B cell (primary cell): ENCODE measurements around the gene GSTP1. TPM values are rescaled to one million over a fixed set of nuclear protein-coding genes. Genes with fewer than 3 reads are reported as not detected.

Experiments
- ATAC-seq: fragments of 200-7000 bp; cut with Tn5 transposase; one replicate; pipeline ENCODE4 v1.10.0; 2021; ENCODE audit warnings: low read depth, mild to moderate bottlenecking, moderate number of reproducible peaks, moderate library complexity
- CTCF ChIA-PET: fragments of 350-600 bp; sonication (Branson Sonifier 250); formaldehyde crosslinking; loops from one replicate; lab custom pipeline; 2021; ENCODE audit warnings: antibody characterized with exemption, inconsistent platforms; lab: Charles Lee
- POLR2A ChIA-PET: fragments of 350-600 bp; sonication (Branson Sonifier 250); formaldehyde crosslinking; loops from one replicate; lab custom pipeline; 2021; ENCODE audit warnings: antibody characterized with exemption; lab: Charles Lee
- DNase-seq: peaks from one replicate; pipeline ENCODE4 v3.0.0; 2013
- H2AFZ ChIP-seq: 2 replicates; pipeline ENCODE4 v1.6.1; 2012; ENCODE audit warnings: mild to moderate bottlenecking, low read depth, low read length; ENCODE audit not compliant: insufficient read depth, poor library complexity, severe bottlenecking
- H3K27ac ChIP-seq, 2 donors: 1 replicate in 1 of 2; 2 replicates in 1 of 2; pipeline ENCODE4 v1.5.1; 2012 to 2013; ENCODE audit warnings: low read length in 2 of 2, mild to moderate bottlenecking in 2 of 2, moderate library complexity in 1 of 2
- H3K27me3 ChIP-seq, 4 experiments: fragments of 200-600 bp in 1 of 4; sonication (generic) in 1 of 4; replicated peaks in 1 of 4; 1 replicate in 2 of 4; 2 replicates in 2 of 4; pipeline versions ENCODE4 v1.6.1 to v1.7.0; 2013 to 2016; ENCODE audit warnings: low read length in 3 of 4, mild to moderate bottlenecking in 2 of 4, mixed read lengths in 1 of 4, moderate library complexity in 1 of 4; ENCODE audit not compliant: insufficient read depth in 4 of 4, control insufficient read depth in 3 of 4; ENCODE audit errors: control extremely low read depth in 1 of 4
- H3K36me3 ChIP-seq, 2 experiments: replicated peaks in 1 of 2; 1 replicate in 1 of 2; 2 replicates in 1 of 2; pipeline versions ENCODE4 v1.6.1 to v1.7.1; 2013; ENCODE audit warnings: low read length in 1 of 2; ENCODE audit not compliant: insufficient read depth in 2 of 2, control insufficient read depth in 1 of 2; ENCODE audit errors: control extremely low read depth in 1 of 2, extremely low read depth in 1 of 2
- H3K4me1 ChIP-seq, 2 donors: fragments of 200-600 bp in 1 of 2; sonication (generic) in 1 of 2; 1 replicate in 1 of 2; 2 replicates in 1 of 2; pipeline versions ENCODE4 v1.5.1 to v1.6.1; 2013 to 2017; ENCODE audit warnings: low read length in 2 of 2; ENCODE audit not compliant: control insufficient read depth in 2 of 2, insufficient read depth in 2 of 2
- H3K4me2 ChIP-seq: replicated peaks from 2 replicates; pipeline ENCODE3; 2012; ENCODE audit warnings: mild to moderate bottlenecking, low read depth, low read length; ENCODE audit not compliant: poor library complexity, severe bottlenecking
- H3K4me3 ChIP-seq, 5 experiments: fragments of 200-600 bp in 1 of 5; sonication (generic) in 1 of 5; 1 replicate in 3 of 5; 2 replicates in 2 of 5; pipeline versions ENCODE4 v1.5.1 to v1.7.0; 2011 to 2016; ENCODE audit warnings: low read length in 4 of 5, mild to moderate bottlenecking in 4 of 5, low read depth in 2 of 5, control low read depth in 1 of 5, moderate library complexity in 1 of 5; ENCODE audit not compliant: insufficient read depth in 1 of 5; ENCODE audit errors: control extremely low read depth in 1 of 5, extremely low read depth in 1 of 5
- H3K79me2 ChIP-seq: fragments of 200-600 bp; sonication (generic); one replicate; pipeline ENCODE4 v1.6.0; 2016; ENCODE audit warnings: low read length; ENCODE audit not compliant: control insufficient read depth, insufficient read depth
- H3K9ac ChIP-seq: fragments of 200-600 bp; sonication (generic); 2 replicates; pipeline ENCODE4 v1.6.1; 2017; ENCODE audit warnings: mild to moderate bottlenecking, low read length, moderate library complexity
- H3K9me3 ChIP-seq, 3 donors: one replicate each; pipeline versions ENCODE4 v1.6.1 to v1.7.1; 2013; ENCODE audit warnings: low read length in 2 of 3; ENCODE audit not compliant: control insufficient read depth in 2 of 3, insufficient read depth in 1 of 3; ENCODE audit errors: control extremely low read depth in 1 of 3
- H4K20me1 ChIP-seq: 2 replicates; pipeline ENCODE4 v1.6.0; 2012; ENCODE audit warnings: mild to moderate bottlenecking, low read length; ENCODE audit not compliant: insufficient read depth, control insufficient read depth, poor library complexity, severe bottlenecking
- H3K27ac Mint-ChIP-seq: one replicate; pipeline ENCODE4 v1.8.0; 2021; ENCODE audit warnings: mixed read lengths
- H3K27me3 Mint-ChIP-seq: one replicate; pipeline ENCODE4 v1.8.0; 2021; ENCODE audit warnings: mixed read lengths
- H3K4me1 Mint-ChIP-seq: one replicate; pipeline ENCODE4 v1.8.0; 2021; ENCODE audit warnings: mixed read lengths
- H3K4me3 Mint-ChIP-seq: one replicate; pipeline ENCODE4 v1.8.0; 2021; ENCODE audit warnings: mixed read lengths
- H3K9me3 Mint-ChIP-seq: one replicate; pipeline ENCODE4 v1.8.0; 2022; ENCODE audit warnings: mixed read lengths; ENCODE audit not compliant: insufficient read depth
- CTCF ChIP-seq: fragments of 200-600 bp; IDR thresholded peaks from one replicate; pipeline ENCODE4 v1.8.0; 2022; ENCODE audit warnings: antibody characterized with exemption, mild to moderate bottlenecking
- EZH2 ChIP-seq: IDR thresholded peaks from 2 replicates; pipeline ENCODE4 v1.6.1; 2012; ENCODE audit warnings: borderline replicate concordance, low read depth, mild to moderate bottlenecking, moderate library complexity, low read length; ENCODE audit not compliant: insufficient read depth, poor library complexity, severe bottlenecking
- WGBS: methylation state at CpG from one replicate; pipeline ENCODE4 v1.1.5; 2013; ENCODE audit warnings: missing lambda C conversion rate; ENCODE audit not compliant: insufficient coverage; 5-methylcytosine and 5-hydroxymethylcytosine counted together
- intact Hi-C: fragments of 100-400 bp; cut with micrococcal nuclease; formaldehyde crosslinking; loops from one replicate; pipeline ENCODE4 v1.10.0; 2022
- polyA minus RNA-seq: library from RNA; depleted of rRNA, polyadenylated mRNA; stranded (reverse); fragments of >200 nt; gene quantifications from 2 replicates; pipeline ENCODE4 v1.2.3, GENCODE V29; 2012
- polyA plus RNA-seq: library from polyadenylated mRNA; depleted of rRNA; stranded (reverse); fragments of >200 nt; gene quantifications from 2 replicates; pipeline ENCODE4 v1.2.3, GENCODE V29; 2012
- total RNA-seq, 2 donors: library from RNA; stranded (reverse); fragments of 120-200 nt in 1 of 2; gene quantifications; 1 replicate in 1 of 2; 2 replicates in 1 of 2; pipeline versions ENCODE4 v1.2.3 to v1.2.4, GENCODE V29; 2013 to 2022

GSTP1 gene
- 296 and 313 TPM in 2 replicates for total RNA-seq
- 119 TPM for total RNA-seq (2013)
- 178 and 200 TPM in 2 replicates for polyA plus RNA-seq
- polyA minus RNA-seq, result 194 and 237 TPM in 2 replicates

DNA sequence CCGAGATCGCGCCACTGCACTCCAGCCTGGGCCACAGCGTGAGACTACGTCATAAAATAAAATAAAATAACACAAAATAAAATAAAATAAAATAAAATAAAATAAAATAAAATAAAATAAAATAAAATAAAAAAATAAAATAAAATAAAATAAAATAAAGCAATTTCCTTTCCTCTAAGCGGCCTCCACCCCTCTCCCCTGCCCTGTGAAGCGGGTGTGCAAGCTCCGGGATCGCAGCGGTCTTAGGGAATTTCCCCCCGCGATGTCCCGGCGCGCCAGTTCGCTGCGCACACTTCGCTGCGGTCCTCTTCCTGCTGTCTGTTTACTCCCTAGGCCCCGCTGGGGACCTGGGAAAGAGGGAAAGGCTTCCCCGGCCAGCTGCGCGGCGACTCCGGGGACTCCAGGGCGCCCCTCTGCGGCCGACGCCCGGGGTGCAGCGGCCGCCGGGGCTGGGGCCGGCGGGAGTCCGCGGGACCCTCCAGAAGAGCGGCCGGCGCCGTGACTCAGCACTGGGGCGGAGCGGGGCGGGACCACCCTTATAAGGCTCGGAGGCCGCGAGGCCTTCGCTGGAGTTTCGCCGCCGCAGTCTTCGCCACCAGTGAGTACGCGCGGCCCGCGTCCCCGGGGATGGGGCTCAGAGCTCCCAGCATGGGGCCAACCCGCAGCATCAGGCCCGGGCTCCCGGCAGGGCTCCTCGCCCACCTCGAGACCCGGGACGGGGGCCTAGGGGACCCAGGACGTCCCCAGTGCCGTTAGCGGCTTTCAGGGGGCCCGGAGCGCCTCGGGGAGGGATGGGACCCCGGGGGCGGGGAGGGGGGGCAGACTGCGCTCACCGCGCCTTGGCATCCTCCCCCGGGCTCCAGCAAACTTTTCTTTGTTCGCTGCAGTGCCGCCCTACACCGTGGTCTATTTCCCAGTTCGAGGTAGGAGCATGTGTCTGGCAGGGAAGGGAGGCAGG lies at the start of gene GSTP1:
Gene GSTP1, plus strand, starts transcription at position 566 of the 958 bp plus-strand sequence. Its CDS starts 32 bp downstream, at position 598.
- H3K9me3 ChIP-seq, result peaks cover 0 to 4% (median 0%) of the 10 kb centered on the region in 3 donors
- peaks cover 0 to 4% (median 2%) of the 10 kb centered on the region in 4 experiments for H3K27me3 ChIP-seq
- H3K27ac ChIP-seq, result peak within 1 kb of the TSS; percentile 51 to 91
- ATAC-seq, result peak; percentile 71
- H3K4me1 ChIP-seq, result peaks cover 67 to 73% of the 10 kb centered on the region in 2 donors
- intact Hi-C loops, result loop anchor here (1.0 to 10.0 kb wide), 4 partner anchors 23 to 319 kb away; partner anchors contain the start of genes GRK2, NDUFV1, PPP1CA and TBC1D10C
- peaks cover 68% of the 10 kb centered on the region for H3K4me1 Mint-ChIP-seq
- no peaks in the 10 kb centered on the region for H3K79me2 ChIP-seq
- peaks cover 3% of the 10 kb centered on the region for H3K9me3 Mint-ChIP-seq
- H3K4me2 ChIP-seq, result peak within 1 kb of the TSS; percentile 94
- DNase-seq, result peak; percentile 86
- peak within 1 kb of the TSS; percentile 71 for H3K9ac ChIP-seq
- H4K20me1 ChIP-seq, result no peaks in the 10 kb centered on the region
- H3K27ac Mint-ChIP-seq, result peak within 1 kb of the TSS; percentile 100
- CTCF ChIA-PET, result interaction anchor here (0.6 to 3.6 kb wide), 10 partner anchors 9 to 131 kb away, joined by 3 to 30 read pairs (median 4); partner anchors contain the start of genes CDK2AP2, GPR152 and NUDT8
- H3K27me3 Mint-ChIP-seq, result peaks cover 5% of the 10 kb centered on the region
- H3K4me3 Mint-ChIP-seq, result peak within 1 kb of the TSS; percentile 93
- peak within 1 kb of the TSS; percentile 79 for H2AFZ ChIP-seq
- H3K4me3 ChIP-seq, result peak within 1 kb of the TSS; percentile 34 to 69 (median 58)
- no peaks in the 10 kb centered on the region for H3K36me3 ChIP-seq
- peak; percentile 71 for TF ChIP-seq CTCF
- no peak for TF ChIP-seq EZH2
- WGBS, result under 1% methylated on average over 67 of the region's 81 CpGs
- POLR2A ChIA-PET, result interaction anchor here (0.5 to 1.6 kb wide), 15 partner anchors 16 to 231 kb away, joined by 3 to 6 read pairs (median 5); partner anchors contain the start of genes NUDT8, POLD4 and TMEM134
